Thoracic aorta (tissue), 2 donors: ENCODE measurements around the gene HFE. TPM values are rescaled to one million over a fixed set of nuclear protein-coding genes. Genes with fewer than 3 reads are reported as not detected.

Source experiments
- ATAC-seq: fragments of 150-250 bp; one replicate; pipeline ENCODE4 v1.8.0; 2017; ENCODE audit warnings: low read depth; ENCODE audit not compliant: insufficient number of reproducible peaks, low FRiP score
- DNase-seq: peaks from one replicate; pipeline ENCODE4 v3.0.0-alpha.2; 2020; ENCODE audit warnings: low spot score
- H3K27ac ChIP-seq, 2 donors: fragments of 200-600 bp; sonication (generic); 1 replicate in 1 of 2; 2 replicates in 1 of 2; pipeline ENCODE4 v1.5.1; 2016; ENCODE audit warnings: mild to moderate bottlenecking in 2 of 2, moderate library complexity in 2 of 2
- H3K27me3 ChIP-seq: fragments of 200-600 bp; sonication (generic); replicated peaks from 2 replicates; pipeline ENCODE4 v1.6.0; 2016; ENCODE audit warnings: mild to moderate bottlenecking; ENCODE audit not compliant: insufficient read depth
- H3K36me3 ChIP-seq: fragments of 200-600 bp; sonication (generic); one replicate; pipeline ENCODE4 v1.5.1; 2016
- H3K4me1 ChIP-seq, 2 donors: fragments of 200-600 bp; sonication (generic); 1 replicate in 1 of 2; 2 replicates in 1 of 2; pipeline versions ENCODE4 v1.5.1 to v1.6.0; 2016; ENCODE audit warnings: low read depth in 2 of 2, mild to moderate bottlenecking in 1 of 2; ENCODE audit not compliant: control insufficient read depth in 1 of 2
- H3K4me3 ChIP-seq: fragments of 200-600 bp; sonication (generic); 2 replicates; pipeline ENCODE4 v1.5.1; 2016; ENCODE audit warnings: mild to moderate bottlenecking
- H3K9me3 ChIP-seq: fragments of 200-600 bp; sonication (generic); 2 replicates; pipeline ENCODE4 v1.5.1; 2016
- total RNA-seq, 2 donors: library from RNA; depleted of rRNA; stranded (reverse); fragments of >200 nt; gene quantifications; one replicate each; pipeline versions ENCODE4 v1.1.0 to v1.2.3, GENCODE V29; 2016
- TF ChIP-seq, protein P1 (sequence below): fragments of 200-600 bp; sonication (generic); IDR thresholded peaks from one replicate; pipeline ENCODE4 v1.5.1; 2019; ENCODE audit warnings: antibody characterized with exemption

HFE gene
- 10 to 100 TPM in 1 of 2 donors, 1 to 10 TPM in 1; 8.7 to 10.1 TPM for total RNA-seq

- peaks cover under 1% of the 10 kb centered on the region for H3K36me3 ChIP-seq
- peak within 1 kb of the TSS; percentile 84 to 88 for H3K27ac ChIP-seq
- ATAC-seq, result peak; percentile 23
- no peak for DNase-seq
- H3K27me3 ChIP-seq, result no peaks in the 10 kb centered on the region
- peaks cover 9 to 10% of the 10 kb centered on the region in 2 donors for H3K4me1 ChIP-seq
- H3K4me3 ChIP-seq, result peak within 1 kb of the TSS; percentile 98
- no peaks in the 10 kb centered on the region for H3K9me3 ChIP-seq
- TF ChIP-seq, protein P1, sequence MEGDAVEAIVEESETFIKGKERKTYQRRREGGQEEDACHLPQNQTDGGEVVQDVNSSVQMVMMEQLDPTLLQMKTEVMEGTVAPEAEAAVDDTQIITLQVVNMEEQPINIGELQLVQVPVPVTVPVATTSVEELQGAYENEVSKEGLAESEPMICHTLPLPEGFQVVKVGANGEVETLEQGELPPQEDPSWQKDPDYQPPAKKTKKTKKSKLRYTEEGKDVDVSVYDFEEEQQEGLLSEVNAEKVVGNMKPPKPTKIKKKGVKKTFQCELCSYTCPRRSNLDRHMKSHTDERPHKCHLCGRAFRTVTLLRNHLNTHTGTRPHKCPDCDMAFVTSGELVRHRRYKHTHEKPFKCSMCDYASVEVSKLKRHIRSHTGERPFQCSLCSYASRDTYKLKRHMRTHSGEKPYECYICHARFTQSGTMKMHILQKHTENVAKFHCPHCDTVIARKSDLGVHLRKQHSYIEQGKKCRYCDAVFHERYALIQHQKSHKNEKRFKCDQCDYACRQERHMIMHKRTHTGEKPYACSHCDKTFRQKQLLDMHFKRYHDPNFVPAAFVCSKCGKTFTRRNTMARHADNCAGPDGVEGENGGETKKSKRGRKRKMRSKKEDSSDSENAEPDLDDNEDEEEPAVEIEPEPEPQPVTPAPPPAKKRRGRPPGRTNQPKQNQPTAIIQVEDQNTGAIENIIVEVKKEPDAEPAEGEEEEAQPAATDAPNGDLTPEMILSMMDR, result peak; percentile 24
These were observed at the start of gene HFE for GRCh38 chr6:26087284-26088115. TSS of gene HFE (plus strand) at chr6:26087429. CDS start at chr6:26087441, 12 bp downstream.

- Histone ChIP-seq H3K9me3 (no peaks in the 10 kb centered on the region), H3K27me3 (no peaks in the 10 kb centered on the region), H3K4me3 (no peak overlapping the region), H3K36me3 (no peaks in the 10 kb centered on the region), H3K4me1 (peaks cover 0 to 4% of the 10 kb centered on the region in 2 donors), H3K27ac (no peak overlapping the region)
- DNase-seq, result no peak
- no peak for ATAC-seq
- TF ChIP-seq, protein P1, result no peak
These were observed 45.3 kb upstream of the HFE start for GRCh38 chr6:26041946-26042345.

GRCh38 chr6:26043384-26044139 lies 43.7 kb upstream of the HFE start:
- Histone ChIP-seq H3K4me1 (peaks cover 0 to 4% of the 10 kb centered on the region in 2 donors), H3K9me3 (no peaks in the 10 kb centered on the region), H3K27ac (peak overlapping the region; percentile 95 to 96), H3K36me3 (no peaks in the 10 kb centered on the region), H3K27me3 (no peaks in the 10 kb centered on the region), H3K4me3 (peak overlapping the region; percentile 72)
- TF ChIP-seq, protein P1, result no peak
- DNase-seq (no peak), ATAC-seq (peak; percentile 97)

DNA sequence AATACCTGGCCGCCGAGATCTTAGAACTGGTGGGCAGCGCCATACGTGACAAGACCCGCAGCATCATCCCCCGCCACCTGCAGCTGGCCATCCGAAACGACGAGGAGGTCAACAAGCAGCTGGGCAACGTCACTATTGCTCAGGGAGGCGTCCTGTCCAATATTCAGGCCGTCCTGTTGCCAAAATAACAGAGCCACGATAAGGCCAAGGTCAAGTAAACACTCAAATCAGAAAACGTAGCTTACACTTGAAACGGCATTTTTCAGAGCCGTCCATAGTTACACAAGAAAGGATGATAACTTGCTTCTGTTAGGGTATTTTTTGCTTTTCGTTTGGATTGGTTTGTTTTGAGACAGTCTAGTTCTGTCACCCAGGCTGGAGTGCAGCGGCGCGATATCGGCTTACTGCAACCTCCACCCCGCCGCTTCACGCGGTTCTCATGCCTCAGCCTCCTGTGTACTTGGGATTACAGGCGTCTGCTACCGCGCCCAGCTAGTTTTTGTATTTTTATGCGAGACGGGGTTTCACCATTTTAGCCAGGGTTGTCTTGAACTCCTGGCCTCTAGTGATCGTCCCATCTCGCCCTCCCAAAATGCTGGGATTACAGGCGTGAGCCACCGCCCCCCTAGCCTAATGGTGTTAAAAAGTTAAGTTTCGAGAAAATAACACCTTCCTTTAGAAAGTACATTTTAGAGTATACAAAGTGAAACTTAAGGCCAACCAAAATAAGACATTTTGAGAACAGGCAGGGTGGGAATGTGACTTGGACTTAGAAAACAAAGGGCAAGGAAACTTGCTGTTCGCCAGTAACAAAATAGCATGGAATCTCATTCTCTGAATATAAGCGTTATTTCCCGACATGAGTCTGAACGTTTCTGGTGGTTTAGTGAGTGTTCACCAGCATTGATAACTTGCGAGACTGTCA lies 42.8 kb upstream of the HFE start:
- TF ChIP-seq, protein P1, result no peak
- H3K9me3 ChIP-seq, result no peaks in the 10 kb centered on the region
- peak overlapping the region; percentile 72 for H3K4me3 ChIP-seq
- H3K4me1 ChIP-seq, result peaks cover 0 to 4% of the 10 kb centered on the region in 2 donors
- H3K27me3 ChIP-seq, result no peaks in the 10 kb centered on the region
- DNase-seq (no peak), ATAC-seq (peak; percentile 3)
- H3K36me3 ChIP-seq, result no peaks in the 10 kb centered on the region
- H3K27ac ChIP-seq, result peak overlapping the region; percentile 95 to 96
